Activated T-helper 1 cell treated with Interleukin-2 at 50 U/mL for 16 hours (primary cell): ENCODE results near the gene KBTBD13.

Source experiments
- DNase-seq: peaks from one replicate; pipeline ENCODE4 v3.0.0-alpha.2; 2020; ENCODE audit warnings: low read depth

Gene KBTBD13

DNA sequence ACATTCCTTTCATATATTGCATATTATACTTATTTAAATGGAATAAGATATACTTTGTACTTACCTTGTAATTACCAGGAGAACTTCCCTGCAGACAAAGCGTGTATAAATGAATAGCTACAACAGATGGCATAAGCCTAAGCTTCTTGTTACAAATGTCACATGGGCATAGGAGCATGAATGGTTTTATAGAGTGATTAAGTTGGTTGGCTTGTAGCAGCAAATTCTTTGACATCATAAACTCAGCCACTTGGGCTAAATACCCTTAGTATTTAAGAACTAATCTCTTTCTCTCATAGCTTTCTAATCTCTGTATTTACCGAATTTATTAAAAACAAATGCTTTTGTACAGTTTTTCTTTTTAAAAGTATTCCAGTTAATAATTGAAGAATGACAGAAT, 38.5 kb downstream of the KBTBD13 start, which contains the start of gene UBAP1L:
Gene UBAP1L, minus strand, starts transcription at position 115 of the 400 bp plus-strand sequence. CDS start 8,985 bp downstream, outside the sequence.
- no peak for DNase-seq

DNA sequence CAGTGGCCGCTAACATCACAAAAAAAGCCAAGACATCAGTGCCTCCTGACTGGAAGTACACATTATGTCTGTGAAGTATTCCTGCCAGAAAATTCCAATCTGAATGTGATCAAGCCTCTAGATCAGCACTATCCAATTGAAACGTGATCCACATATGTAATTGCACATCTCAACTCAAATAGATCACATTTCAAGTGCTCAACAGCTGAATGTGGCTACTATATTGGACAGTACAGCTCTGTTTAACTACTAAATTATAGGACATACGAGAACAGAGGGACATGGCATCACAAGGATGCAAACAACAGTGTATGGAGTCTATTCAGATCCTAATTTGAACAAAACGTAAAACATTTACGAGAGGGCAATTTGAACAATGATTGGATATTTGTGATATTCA, 39.0 kb downstream of the KBTBD13 start:
- DNase-seq = no peak
